ENCODE data around the gene ARHGAP15.

ARHGAP15 gene

DNA sequence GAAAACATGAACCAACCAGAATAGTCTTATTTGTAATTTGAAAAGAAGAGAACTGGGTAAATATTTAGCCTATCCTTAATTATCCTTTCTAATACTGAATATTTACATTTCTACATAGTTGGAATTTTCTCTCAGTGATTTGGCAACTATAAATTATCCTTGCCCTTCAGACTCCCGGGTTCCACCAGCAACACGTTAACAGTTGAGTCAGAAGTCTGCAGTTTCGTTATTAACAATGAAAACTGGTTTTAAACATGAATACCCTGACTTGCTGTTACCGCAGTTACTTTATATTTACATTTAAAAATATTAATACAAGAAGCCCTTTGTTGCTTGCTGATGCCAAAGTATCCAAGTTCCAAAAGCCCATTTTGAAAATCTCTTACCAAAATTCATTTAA lies 673.0 kb downstream of the ARHGAP15 start:
- no peaks in the 10 kb centered on the region for H3K27me3 ChIP-seq (ENCODE audit: low read depth, low read length)
- H3K4me3 ChIP-seq (ENCODE audit: low read depth in 1 of 2, low read length in 2 of 2) = no peak overlapping the region
- H3K9me3 ChIP-seq (ENCODE audit: control insufficient read depth in 1 of 2, low read length in 2 of 2) = no peaks in the 10 kb centered on the region
- no peak overlapping the region for H3K27ac ChIP-seq (ENCODE audit: low read length)
- no peaks in the 10 kb centered on the region for H3K36me3 ChIP-seq (ENCODE audit: control insufficient read depth in 1 of 2, insufficient read depth in 2 of 2, low read length in 2 of 2)
- no peaks in the 10 kb centered on the region for H3K4me1 ChIP-seq (ENCODE audit: control insufficient read depth in 1 of 2, insufficient read depth in 2 of 2, low read length in 2 of 2)

GRCh38 chr2:143802871-143803650 lies 673.8 kb downstream of the ARHGAP15 start:
- H3K36me3 ChIP-seq (ENCODE audit: control insufficient read depth in 1 of 2, insufficient read depth in 2 of 2, low read length in 2 of 2) = no peaks in the 10 kb centered on the region
- no peaks in the 10 kb centered on the region for H3K9me3 ChIP-seq (ENCODE audit: control insufficient read depth in 1 of 2, low read length in 2 of 2)
- H3K4me1 ChIP-seq (ENCODE audit: control insufficient read depth in 1 of 2, insufficient read depth in 2 of 2, low read length in 2 of 2) = no peaks in the 10 kb centered on the region
- no peak overlapping the region for H3K27ac ChIP-seq (ENCODE audit: low read length)
- no peaks in the 10 kb centered on the region for H3K27me3 ChIP-seq (ENCODE audit: low read depth, low read length)
- no peak overlapping the region for H3K4me3 ChIP-seq (ENCODE audit: low read depth in 1 of 2, low read length in 2 of 2)

- Histone ChIP-seq H3K4me3 (ENCODE audit: low read depth in 1 of 2, low read length in 2 of 2) (no peak overlapping the region), H3K27ac (ENCODE audit: low read length) (no peak overlapping the region), H3K27me3 (ENCODE audit: low read depth, low read length) (no peaks in the 10 kb centered on the region), H3K36me3 (ENCODE audit: control insufficient read depth in 1 of 2, insufficient read depth in 2 of 2, low read length in 2 of 2) (no peaks in the 10 kb centered on the region), H3K9me3 (ENCODE audit: control insufficient read depth in 1 of 2, low read length in 2 of 2) (no peaks in the 10 kb centered on the region), H3K4me1 (ENCODE audit: control insufficient read depth in 1 of 2, insufficient read depth in 2 of 2, low read length in 2 of 2) (no peaks in the 10 kb centered on the region)
Measured at GRCh38 chr2:143803936-143804335, 674.7 kb downstream of the ARHGAP15 start.

GRCh38 chr2:143805666-143806065 lies 676.4 kb downstream of the ARHGAP15 start:
- Histone ChIP-seq H3K9me3 (ENCODE audit: control insufficient read depth in 1 of 2, low read length in 2 of 2) (no peaks in the 10 kb centered on the region), H3K27me3 (ENCODE audit: low read depth, low read length) (no peaks in the 10 kb centered on the region), H3K4me1 (ENCODE audit: control insufficient read depth in 1 of 2, insufficient read depth in 2 of 2, low read length in 2 of 2) (no peaks in the 10 kb centered on the region), H3K27ac (ENCODE audit: low read length) (no peak overlapping the region), H3K36me3 (ENCODE audit: control insufficient read depth in 1 of 2, insufficient read depth in 2 of 2, low read length in 2 of 2) (no peaks in the 10 kb centered on the region), H3K4me3 (ENCODE audit: low read depth in 1 of 2, low read length in 2 of 2) (no peak overlapping the region)

DNA sequence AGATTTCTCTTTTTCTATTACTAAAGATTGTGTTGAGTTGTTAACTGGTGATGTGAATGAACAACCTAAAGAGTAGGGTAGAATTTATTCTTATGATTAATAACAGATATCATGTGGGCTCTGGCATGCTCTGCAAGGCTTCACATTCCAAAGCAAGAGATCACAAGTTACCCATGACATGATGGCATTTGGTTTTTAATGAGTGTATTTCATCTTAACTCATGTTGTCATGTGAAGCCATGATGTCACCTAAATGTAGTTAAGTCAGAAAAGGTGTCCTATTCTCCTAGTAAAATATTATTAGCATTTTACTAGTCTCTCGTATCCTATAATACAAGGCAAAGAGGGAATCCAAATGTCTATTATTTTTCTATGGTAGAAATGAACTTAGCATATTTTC lies 678.0 kb downstream of the ARHGAP15 start:
- Histone ChIP-seq H3K36me3 (ENCODE audit: control insufficient read depth in 1 of 2, insufficient read depth in 2 of 2, low read length in 2 of 2) (no peaks in the 10 kb centered on the region), H3K4me1 (ENCODE audit: control insufficient read depth in 1 of 2, insufficient read depth in 2 of 2, low read length in 2 of 2) (no peaks in the 10 kb centered on the region), H3K27ac (ENCODE audit: low read length) (no peak overlapping the region), H3K4me3 (ENCODE audit: low read depth in 1 of 2, low read length in 2 of 2) (no peak overlapping the region), H3K9me3 (ENCODE audit: control insufficient read depth in 1 of 2, low read length in 2 of 2) (no peaks in the 10 kb centered on the region), H3K27me3 (ENCODE audit: low read depth, low read length) (no peaks in the 10 kb centered on the region)

DNA sequence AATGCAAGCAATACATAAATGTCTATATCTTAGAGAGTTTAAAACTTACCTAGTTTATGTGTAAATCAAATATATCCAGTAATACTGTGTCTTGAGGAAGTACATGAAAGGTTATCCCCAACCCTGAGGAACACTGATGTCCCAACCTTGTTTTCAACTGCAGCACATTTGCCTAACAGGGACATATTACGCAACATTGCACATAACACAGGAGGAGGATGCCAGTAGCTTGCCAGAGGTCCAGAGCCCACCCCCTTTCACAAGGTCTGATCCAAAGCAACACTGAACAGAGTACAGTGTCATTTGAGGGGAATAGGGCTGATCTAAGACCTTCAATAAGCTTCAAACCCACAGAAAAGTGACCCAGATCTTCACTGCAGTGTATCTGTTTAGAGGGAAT lies 678.5 kb downstream of the ARHGAP15 start:
- Histone ChIP-seq H3K4me3 (ENCODE audit: low read depth in 1 of 2, low read length in 2 of 2) (no peak overlapping the region), H3K9me3 (ENCODE audit: control insufficient read depth in 1 of 2, low read length in 2 of 2) (no peaks in the 10 kb centered on the region), H3K27me3 (ENCODE audit: low read depth, low read length) (no peaks in the 10 kb centered on the region), H3K4me1 (ENCODE audit: control insufficient read depth in 1 of 2, insufficient read depth in 2 of 2, low read length in 2 of 2) (no peaks in the 10 kb centered on the region), H3K36me3 (ENCODE audit: control insufficient read depth in 1 of 2, insufficient read depth in 2 of 2, low read length in 2 of 2) (no peaks in the 10 kb centered on the region), H3K27ac (ENCODE audit: low read length) (no peak overlapping the region)

DNA sequence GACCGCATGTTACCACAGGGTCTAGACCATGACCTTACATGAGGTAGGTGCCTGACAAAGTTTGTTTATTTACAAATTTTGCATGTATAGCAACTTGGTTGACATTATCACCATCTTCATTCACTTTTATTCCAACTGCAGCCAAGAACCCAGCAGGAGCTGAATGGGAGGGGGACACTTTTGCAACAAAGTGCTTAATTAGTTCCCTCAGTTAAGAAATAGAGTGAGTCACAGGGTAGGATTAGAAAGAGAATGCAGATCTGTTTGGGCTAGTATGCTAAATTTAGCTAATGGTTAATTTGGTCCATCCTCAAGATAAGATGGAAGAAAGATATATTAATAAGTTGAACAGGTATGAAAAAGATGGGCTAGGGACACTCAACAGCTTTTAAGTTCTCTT lies 678.9 kb downstream of the ARHGAP15 start:
- H3K4me3 ChIP-seq (ENCODE audit: low read depth in 1 of 2, low read length in 2 of 2) = no peak overlapping the region
- no peaks in the 10 kb centered on the region for H3K36me3 ChIP-seq (ENCODE audit: control insufficient read depth in 1 of 2, insufficient read depth in 2 of 2, low read length in 2 of 2)
- H3K27ac ChIP-seq (ENCODE audit: low read length) = no peak overlapping the region
- H3K9me3 ChIP-seq (ENCODE audit: control insufficient read depth in 1 of 2, low read length in 2 of 2) = no peaks in the 10 kb centered on the region
- no peaks in the 10 kb centered on the region for H3K27me3 ChIP-seq (ENCODE audit: low read depth, low read length)
- no peaks in the 10 kb centered on the region for H3K4me1 ChIP-seq (ENCODE audit: control insufficient read depth in 1 of 2, insufficient read depth in 2 of 2, low read length in 2 of 2)

- no peaks in the 10 kb centered on the region for H3K36me3 ChIP-seq (ENCODE audit: control insufficient read depth in 1 of 2, insufficient read depth in 2 of 2, low read length in 2 of 2)
- no peaks in the 10 kb centered on the region for H3K27me3 ChIP-seq (ENCODE audit: low read depth, low read length)
- H3K9me3 ChIP-seq (ENCODE audit: control insufficient read depth in 1 of 2, low read length in 2 of 2) = no peaks in the 10 kb centered on the region
- H3K4me3 ChIP-seq (ENCODE audit: low read depth in 1 of 2, low read length in 2 of 2) = no peak overlapping the region
- no peaks in the 10 kb centered on the region for H3K4me1 ChIP-seq (ENCODE audit: control insufficient read depth in 1 of 2, insufficient read depth in 2 of 2, low read length in 2 of 2)
- H3K27ac ChIP-seq (ENCODE audit: low read length) = no peak overlapping the region
Measured at GRCh38 chr2:143815082-143815481, 685.9 kb downstream of the ARHGAP15 start.

DNA sequence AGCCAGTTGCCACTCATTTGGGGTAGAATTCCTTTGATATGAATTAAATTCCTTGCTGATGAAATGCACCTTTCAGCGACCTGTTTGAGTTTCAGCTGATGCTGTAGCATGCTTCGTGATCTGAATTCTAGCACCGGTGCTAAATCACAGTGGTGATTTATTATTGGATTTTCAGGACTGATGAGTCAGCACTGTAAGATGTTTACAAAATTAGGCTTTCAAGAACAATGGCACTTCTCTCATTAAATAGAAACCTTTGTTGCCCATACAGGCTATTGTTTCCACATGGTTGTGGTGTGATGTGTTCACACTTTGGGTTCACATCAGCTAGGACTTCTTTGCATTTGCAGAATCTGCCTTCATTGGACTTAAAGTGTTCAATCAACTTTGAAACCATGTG lies 687.7 kb downstream of the ARHGAP15 start:
- Histone ChIP-seq H3K27me3 (ENCODE audit: low read depth, low read length) (no peaks in the 10 kb centered on the region), H3K36me3 (ENCODE audit: control insufficient read depth in 1 of 2, insufficient read depth in 2 of 2, low read length in 2 of 2) (no peaks in the 10 kb centered on the region), H3K27ac (ENCODE audit: low read length) (no peak overlapping the region), H3K4me3 (ENCODE audit: low read depth in 1 of 2, low read length in 2 of 2) (no peak overlapping the region), H3K9me3 (ENCODE audit: control insufficient read depth in 1 of 2, low read length in 2 of 2) (no peaks in the 10 kb centered on the region), H3K4me1 (ENCODE audit: control insufficient read depth in 1 of 2, insufficient read depth in 2 of 2, low read length in 2 of 2) (no peaks in the 10 kb centered on the region)

Measured in muscle layer of duodenum (tissue), 2 donors.